IMR-90 (cell line): ENCODE data around the gene EML6. TPM values are rescaled to one million over a fixed set of nuclear protein-coding genes. Genes with fewer than 3 reads are reported as not detected.

ENCODE experiments used
- ATAC-seq: fragments of 200-7000 bp; cut with Tn5 transposase; 2 replicates; pipeline ENCODE4 v1.9.1; 2020; ENCODE audit warnings: low read depth, mild to moderate bottlenecking, moderate library complexity
- BruUV-seq: library from RNA; stranded (reverse); fragments of 400-500 nt; replicated peaks from 2 replicates; lab custom pipeline; 2021; lab: Mats Ljungman, UMichigan
- CTCF ChIA-PET: fragments of 300-600 bp; formaldehyde crosslinking; extraction: SDS; loops from one replicate; lab custom pipeline; 2021; ENCODE audit warnings: antibody characterized with exemption; lab: Yijun Ruan, JAX
- POLR2A ChIA-PET: fragments of 300-600 bp; sonication (Branson Sonifier 250); formaldehyde crosslinking; loops from one replicate; lab custom pipeline; 2022; ENCODE audit warnings: antibody characterized with exemption; ENCODE audit not compliant: unreplicated experiment; lab: Charles Lee
- DNase-seq: peaks from one replicate; pipeline ENCODE4 v3.0.0; 2013
- H2AFZ ChIP-seq: replicated peaks from 2 replicates; pipeline ENCODE3; 2013; ENCODE audit warnings: low read length, mild to moderate bottlenecking; ENCODE audit not compliant: poor library complexity
- H2AK5ac ChIP-seq: 2 replicates; pipeline ENCODE4 v1.6.1; 2013; ENCODE audit warnings: low read depth, low read length, inconsistent platforms
- H2AK9ac ChIP-seq: replicated peaks from 2 replicates; pipeline ENCODE3; 2013; ENCODE audit warnings: mild to moderate bottlenecking, low read depth, low read length, moderate library complexity; ENCODE audit not compliant: poor library complexity
- H2BK120ac ChIP-seq: 2 replicates; pipeline ENCODE4 v1.6.1; 2013; ENCODE audit warnings: low read depth, low read length, inconsistent platforms
- H2BK15ac ChIP-seq: 3 replicates; pipeline ENCODE4 v1.6.1; 2013; ENCODE audit warnings: low read depth, low read length, inconsistent platforms
- H2BK20ac ChIP-seq: 2 replicates; pipeline ENCODE4 v1.6.1; 2013; ENCODE audit warnings: low read depth, mild to moderate bottlenecking, inconsistent platforms, low read length, moderate library complexity
- H2BK5ac ChIP-seq: 2 replicates; pipeline ENCODE4 v1.6.1; 2013; ENCODE audit warnings: mild to moderate bottlenecking, low read depth, low read length, inconsistent platforms; ENCODE audit not compliant: poor library complexity, severe bottlenecking
- H3K14ac ChIP-seq: replicated peaks from 2 replicates; pipeline ENCODE4 v1.6.1; 2013; ENCODE audit warnings: low read depth, low read length, inconsistent platforms
- H3K18ac ChIP-seq: 2 replicates; pipeline ENCODE4 v1.6.1; 2013; ENCODE audit warnings: low read depth, low read length, control low read depth
- H3K23ac ChIP-seq: 2 replicates; pipeline ENCODE4 v1.6.1; 2013; ENCODE audit warnings: low read depth, low read length, inconsistent platforms
- H3K27ac ChIP-seq: 2 replicates; pipeline ENCODE4 v1.5.1; 2013; ENCODE audit warnings: mild to moderate bottlenecking, control low read depth, low read length; ENCODE audit not compliant: insufficient read depth
- H3K27me3 ChIP-seq: 2 replicates; pipeline ENCODE4 v1.6.1; 2013; ENCODE audit warnings: low read length; ENCODE audit not compliant: control insufficient read depth, insufficient read depth
- H3K36me3 ChIP-seq: 2 replicates; pipeline ENCODE4 v1.6.1; 2013; ENCODE audit warnings: low read length, mixed read lengths; ENCODE audit not compliant: control insufficient read depth, insufficient read depth
- H3K4ac ChIP-seq: 2 replicates; pipeline ENCODE4 v1.6.1; 2013; ENCODE audit warnings: low read depth, low read length, inconsistent platforms
- H3K4me1 ChIP-seq: 2 replicates; pipeline ENCODE4 v1.6.1; 2013; ENCODE audit warnings: low read length, mixed read lengths; ENCODE audit not compliant: control insufficient read depth, insufficient read depth
- H3K4me2 ChIP-seq: 2 replicates; pipeline ENCODE4 v1.6.1; 2013; ENCODE audit warnings: low read depth, mild to moderate bottlenecking, control low read depth, low read length, moderate library complexity
- H3K4me3 ChIP-seq: 2 replicates; pipeline ENCODE4 v1.5.1; 2013; ENCODE audit warnings: low read depth, mild to moderate bottlenecking, control low read depth, low read length, moderate library complexity; ENCODE audit not compliant: insufficient read depth
- H3K56ac ChIP-seq: 2 replicates; pipeline ENCODE4 v1.6.1; 2013; ENCODE audit warnings: low read length, inconsistent platforms; ENCODE audit not compliant: insufficient read depth; ENCODE audit errors: extremely low read depth
- H3K79me1 ChIP-seq, 2 experiments: 2 replicates each; pipeline ENCODE4 v1.6.1; 2013; ENCODE audit warnings: low read length in 2 of 2, inconsistent platforms in 1 of 2, low read depth in 1 of 2
- H3K9ac ChIP-seq: 2 replicates; pipeline ENCODE4 v1.6.1; 2013; ENCODE audit warnings: low read depth, low read length, control low read depth
- H3K9me1 ChIP-seq: 2 replicates; pipeline ENCODE4 v1.6.1; 2013; ENCODE audit warnings: low read length, inconsistent platforms; ENCODE audit not compliant: insufficient read depth
- H3K9me3 ChIP-seq: 2 replicates; pipeline ENCODE4 v1.6.1; 2013; ENCODE audit warnings: low read length; ENCODE audit not compliant: control insufficient read depth, insufficient read depth
- H4K20me1 ChIP-seq: 2 replicates; pipeline ENCODE4 v1.6.1; 2013; ENCODE audit warnings: low read length, inconsistent platforms; ENCODE audit not compliant: insufficient read depth
- H4K5ac ChIP-seq: 2 replicates; pipeline ENCODE4 v1.6.1; 2013; ENCODE audit warnings: mild to moderate bottlenecking, low read depth, low read length, control low read depth
- H4K8ac ChIP-seq, 2 experiments: 2 replicates each; pipeline ENCODE4 v1.6.1; 2013; ENCODE audit warnings: low read depth in 2 of 2, low read length in 2 of 2, control low read depth in 1 of 2, inconsistent platforms in 1 of 2
- H4K91ac ChIP-seq: 2 replicates; pipeline ENCODE4 v1.6.1; 2013; ENCODE audit warnings: low read depth, low read length, inconsistent platforms; ENCODE audit not compliant: insufficient read depth
- FOS ChIP-seq: fragments of 150-350 bp; IDR thresholded peaks from 2 replicates; pipeline ENCODE4 v1.6.1; 2016; ENCODE audit warnings: low read depth, low read length
- MAFK ChIP-seq: IDR thresholded peaks from 2 replicates; pipeline ENCODE4 v1.6.1; 2012; ENCODE audit warnings: low read depth, low read length, improper control_type of control experiment
- MXI1 ChIP-seq: IDR thresholded peaks from 2 replicates; pipeline ENCODE4 v1.6.1; 2012; ENCODE audit warnings: low read depth, mild to moderate bottlenecking, low read length, moderate library complexity, borderline replicate concordance
- NFE2L2 ChIP-seq: fragments of 150-350 bp; IDR thresholded peaks from 2 replicates; pipeline ENCODE4 v1.6.1; 2016; ENCODE audit warnings: low read depth, mild to moderate bottlenecking, low read length
- POLR2A ChIP-seq: IDR thresholded peaks from 2 replicates; pipeline ENCODE4 v1.6.1; 2012; ENCODE audit warnings: mild to moderate bottlenecking, low read depth, low read length
- RAD21 ChIP-seq: IDR thresholded peaks from 2 replicates; pipeline ENCODE4 v1.6.1; 2012; ENCODE audit warnings: low read length, improper control_type of control experiment
- RCOR1 ChIP-seq: IDR thresholded peaks from 2 replicates; pipeline ENCODE4 v1.6.1; 2012; ENCODE audit warnings: mild to moderate bottlenecking, low read length, improper control_type of control experiment; ENCODE audit not compliant: insufficient replicate concordance
- RFX5 ChIP-seq: IDR thresholded peaks from 2 replicates; pipeline ENCODE4 v1.8.0; 2012; ENCODE audit warnings: low read depth, mild to moderate bottlenecking, low read length, moderate library complexity
- WGBS, 2 experiments: methylation state at CpG; one replicate each; pipeline versions ENCODE4 v1.1.5 to v1.1.7; 2013; ENCODE audit warnings: missing lambda C conversion rate in 2 of 2; ENCODE audit not compliant: insufficient read length in 1 of 2; ENCODE audit errors: extremely low coverage in 2 of 2; 5-methylcytosine and 5-hydroxymethylcytosine counted together
- dilution Hi-C: fragments of 300-500 bp; cut with HindIII; formaldehyde crosslinking; loops from one replicate; pipeline ENCODE4 v1.14.3; 2018; ENCODE audit warnings: low sequenced_read_pairs; ENCODE audit not compliant: unreplicated experiment
- in situ Hi-C: fragments of 300-500 bp; cut with MboI; formaldehyde crosslinking; loops from 3 replicates; pipeline ENCODE4 v1.14.3; 2019; ENCODE audit warnings: low sequenced_read_pairs, inconsistent platforms, mixed read lengths
- intact Hi-C: fragments of 100-400 bp; cut with micrococcal nuclease; formaldehyde crosslinking; loops from 2 replicates; pipeline ENCODE4 v1.10.0; 2022
- polyA plus RNA-seq, 3 experiments: library from polyadenylated mRNA; depleted of rRNA; stranded (reverse); fragments of >200 nt; gene quantifications; 2 replicates each; pipeline ENCODE4 v1.2.3, GENCODE V29; 2012; ENCODE audit warnings: low replicate concordance in 1 of 3
- total RNA-seq: library from RNA; depleted of rRNA; stranded (reverse); fragments of >200 nt; gene quantifications from 2 replicates; pipeline ENCODE4 v1.2.3, GENCODE V29; 2012
- TF ChIP-seq, protein P1 (sequence below): conservative IDR thresholded peaks from 2 replicates; pipeline ENCODE4 v1.5.1; 2012; ENCODE audit warnings: mild to moderate bottlenecking, low read depth, low read length, improper control_type of control experiment
- TF ChIP-seq, protein P2 (sequence below): fragments of 150-350 bp; IDR thresholded peaks from 2 replicates; pipeline ENCODE4 v1.6.1; 2016; ENCODE audit warnings: low read depth, mild to moderate bottlenecking, low read length, moderate library complexity, borderline replicate concordance
- TF ChIP-seq, protein P3 (sequence below): fragments of 150-350 bp; IDR thresholded peaks from 2 replicates; pipeline ENCODE4 v1.6.1; 2017; ENCODE audit warnings: mild to moderate bottlenecking, antibody characterized with exemption, low read length, low read depth

EML6 gene
- total and polyA plus RNA-seq, 2 of the 4 experiments (the other 2 are of a cell fraction), result 0.18 to 0.19 TPM

DNA sequence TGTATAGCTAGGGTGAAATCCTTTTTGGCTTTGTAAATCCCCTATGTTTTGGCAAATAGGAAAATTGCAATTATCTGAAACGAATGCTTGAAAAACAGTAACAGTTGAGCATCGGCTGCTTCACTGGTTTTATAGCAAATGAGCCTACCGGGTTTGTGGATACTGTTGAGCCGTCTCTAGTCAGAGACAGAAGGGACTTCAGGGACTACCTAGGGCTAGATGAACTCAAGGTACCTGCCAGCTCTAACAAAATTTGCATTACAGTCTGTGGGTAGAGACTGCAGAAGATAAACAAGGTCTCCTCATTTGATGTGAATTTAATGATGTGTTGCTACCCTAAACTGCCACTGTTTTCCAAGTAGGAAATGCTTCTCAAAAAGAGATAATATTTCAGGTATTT is 101.1 kb downstream of the EML6 start:
- Histone ChIP-seq H3K27me3 (peaks cover 43% of the 10 kb centered on the region), H2BK120ac (no peak overlapping the region), H3K4ac (no peak overlapping the region), H3K27ac (no peak overlapping the region), H2AK9ac (no peak overlapping the region), H3K56ac (no peak overlapping the region), H2AK5ac (no peak overlapping the region), H3K23ac (no peak overlapping the region), H3K9ac (no peak overlapping the region), H4K20me1 (no peaks in the 10 kb centered on the region), H3K14ac (no peak overlapping the region), H4K8ac (no peak overlapping the region), H2BK20ac (no peak overlapping the region), H3K4me2 (no peak overlapping the region), H3K4me3 (no peak overlapping the region), H4K91ac (no peak overlapping the region), H3K36me3 (no peaks in the 10 kb centered on the region), H2AFZ (no peak overlapping the region), H3K18ac (no peak overlapping the region), H3K79me1 (no peaks in the 10 kb centered on the region), H3K9me3 (no peaks in the 10 kb centered on the region), H4K5ac (no peak overlapping the region), H2BK15ac (no peak overlapping the region), H3K4me1 (no peaks in the 10 kb centered on the region), H3K9me1 (no peaks in the 10 kb centered on the region), H2BK5ac (no peak overlapping the region)
- dilution Hi-C loops (no loop called here), intact Hi-C loops (no loop called here), in situ Hi-C loops (no loop called here)
- no TSS peak for BruUV-seq
- DNase-seq (no peak), ATAC-seq (no peak)
- ChIA-PET POLR2A (no interaction called here), CTCF (no interaction called here)
- 62% methylated on average over 3 of the region's 4 CpGs; no CpG with 5 or more reads in 1 of the 2 experiments for WGBS, 2 experiments
- TF ChIP-seq RAD21 (no peak), RCOR1 (no peak), POLR2A (no peak), MXI1 (no peak), MAFK (no peak), FOS (no peak), RFX5 (no peak), NFE2L2 (no peak)
- TF ChIP-seq, protein P1, sequence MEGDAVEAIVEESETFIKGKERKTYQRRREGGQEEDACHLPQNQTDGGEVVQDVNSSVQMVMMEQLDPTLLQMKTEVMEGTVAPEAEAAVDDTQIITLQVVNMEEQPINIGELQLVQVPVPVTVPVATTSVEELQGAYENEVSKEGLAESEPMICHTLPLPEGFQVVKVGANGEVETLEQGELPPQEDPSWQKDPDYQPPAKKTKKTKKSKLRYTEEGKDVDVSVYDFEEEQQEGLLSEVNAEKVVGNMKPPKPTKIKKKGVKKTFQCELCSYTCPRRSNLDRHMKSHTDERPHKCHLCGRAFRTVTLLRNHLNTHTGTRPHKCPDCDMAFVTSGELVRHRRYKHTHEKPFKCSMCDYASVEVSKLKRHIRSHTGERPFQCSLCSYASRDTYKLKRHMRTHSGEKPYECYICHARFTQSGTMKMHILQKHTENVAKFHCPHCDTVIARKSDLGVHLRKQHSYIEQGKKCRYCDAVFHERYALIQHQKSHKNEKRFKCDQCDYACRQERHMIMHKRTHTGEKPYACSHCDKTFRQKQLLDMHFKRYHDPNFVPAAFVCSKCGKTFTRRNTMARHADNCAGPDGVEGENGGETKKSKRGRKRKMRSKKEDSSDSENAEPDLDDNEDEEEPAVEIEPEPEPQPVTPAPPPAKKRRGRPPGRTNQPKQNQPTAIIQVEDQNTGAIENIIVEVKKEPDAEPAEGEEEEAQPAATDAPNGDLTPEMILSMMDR, result no peak
- TF ChIP-seq, protein P2, sequence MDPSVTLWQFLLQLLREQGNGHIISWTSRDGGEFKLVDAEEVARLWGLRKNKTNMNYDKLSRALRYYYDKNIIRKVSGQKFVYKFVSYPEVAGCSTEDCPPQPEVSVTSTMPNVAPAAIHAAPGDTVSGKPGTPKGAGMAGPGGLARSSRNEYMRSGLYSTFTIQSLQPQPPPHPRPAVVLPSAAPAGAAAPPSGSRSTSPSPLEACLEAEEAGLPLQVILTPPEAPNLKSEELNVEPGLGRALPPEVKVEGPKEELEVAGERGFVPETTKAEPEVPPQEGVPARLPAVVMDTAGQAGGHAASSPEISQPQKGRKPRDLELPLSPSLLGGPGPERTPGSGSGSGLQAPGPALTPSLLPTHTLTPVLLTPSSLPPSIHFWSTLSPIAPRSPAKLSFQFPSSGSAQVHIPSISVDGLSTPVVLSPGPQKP, result no peak
- TF ChIP-seq, protein P3, sequence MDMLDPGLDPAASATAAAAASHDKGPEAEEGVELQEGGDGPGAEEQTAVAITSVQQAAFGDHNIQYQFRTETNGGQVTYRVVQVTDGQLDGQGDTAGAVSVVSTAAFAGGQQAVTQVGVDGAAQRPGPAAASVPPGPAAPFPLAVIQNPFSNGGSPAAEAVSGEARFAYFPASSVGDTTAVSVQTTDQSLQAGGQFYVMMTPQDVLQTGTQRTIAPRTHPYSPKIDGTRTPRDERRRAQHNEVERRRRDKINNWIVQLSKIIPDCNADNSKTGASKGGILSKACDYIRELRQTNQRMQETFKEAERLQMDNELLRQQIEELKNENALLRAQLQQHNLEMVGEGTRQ, result no peak
